GM12872 (cell line): ENCODE results near the gene SOX18.

Experiments
- TF ChIP-seq, protein P1 (sequence below): IDR thresholded peaks from 3 replicates; pipeline ENCODE4 v1.5.1; 2011; ENCODE audit warnings: low read depth, mild to moderate bottlenecking, low read length, moderate library complexity; ENCODE audit not compliant: insufficient read depth

The SOX18 gene

DNA sequence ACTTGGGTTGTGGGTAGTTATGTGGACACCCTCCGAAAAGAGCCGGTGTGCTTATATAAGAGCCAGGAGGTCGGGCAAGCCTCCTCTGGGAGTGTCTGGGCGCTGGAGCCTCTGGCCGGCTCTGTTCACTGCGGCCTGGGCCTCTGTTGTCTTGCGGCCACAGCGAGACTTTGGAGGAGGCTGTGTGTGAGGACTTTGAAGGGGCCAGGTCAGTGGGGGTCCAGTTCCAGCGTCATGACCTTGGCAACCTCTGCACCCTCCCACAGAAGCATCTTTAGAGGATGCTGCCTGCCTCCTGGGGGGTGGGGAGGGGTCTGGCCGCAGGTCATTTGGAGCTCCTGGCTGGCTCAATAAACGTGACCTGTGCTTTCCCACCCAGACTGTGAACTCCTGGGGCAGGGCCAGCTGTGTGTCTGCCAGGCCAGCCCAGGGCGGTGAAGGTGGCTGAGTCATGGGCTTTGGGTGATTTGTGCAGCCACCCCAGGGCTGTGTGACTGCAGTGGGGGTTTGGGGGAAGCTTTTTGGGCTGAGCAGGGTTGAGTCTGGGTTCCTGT lies 14.8 kb upstream of the SOX18 start:
- TF ChIP-seq, protein P1, sequence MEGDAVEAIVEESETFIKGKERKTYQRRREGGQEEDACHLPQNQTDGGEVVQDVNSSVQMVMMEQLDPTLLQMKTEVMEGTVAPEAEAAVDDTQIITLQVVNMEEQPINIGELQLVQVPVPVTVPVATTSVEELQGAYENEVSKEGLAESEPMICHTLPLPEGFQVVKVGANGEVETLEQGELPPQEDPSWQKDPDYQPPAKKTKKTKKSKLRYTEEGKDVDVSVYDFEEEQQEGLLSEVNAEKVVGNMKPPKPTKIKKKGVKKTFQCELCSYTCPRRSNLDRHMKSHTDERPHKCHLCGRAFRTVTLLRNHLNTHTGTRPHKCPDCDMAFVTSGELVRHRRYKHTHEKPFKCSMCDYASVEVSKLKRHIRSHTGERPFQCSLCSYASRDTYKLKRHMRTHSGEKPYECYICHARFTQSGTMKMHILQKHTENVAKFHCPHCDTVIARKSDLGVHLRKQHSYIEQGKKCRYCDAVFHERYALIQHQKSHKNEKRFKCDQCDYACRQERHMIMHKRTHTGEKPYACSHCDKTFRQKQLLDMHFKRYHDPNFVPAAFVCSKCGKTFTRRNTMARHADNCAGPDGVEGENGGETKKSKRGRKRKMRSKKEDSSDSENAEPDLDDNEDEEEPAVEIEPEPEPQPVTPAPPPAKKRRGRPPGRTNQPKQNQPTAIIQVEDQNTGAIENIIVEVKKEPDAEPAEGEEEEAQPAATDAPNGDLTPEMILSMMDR = no peak

DNA sequence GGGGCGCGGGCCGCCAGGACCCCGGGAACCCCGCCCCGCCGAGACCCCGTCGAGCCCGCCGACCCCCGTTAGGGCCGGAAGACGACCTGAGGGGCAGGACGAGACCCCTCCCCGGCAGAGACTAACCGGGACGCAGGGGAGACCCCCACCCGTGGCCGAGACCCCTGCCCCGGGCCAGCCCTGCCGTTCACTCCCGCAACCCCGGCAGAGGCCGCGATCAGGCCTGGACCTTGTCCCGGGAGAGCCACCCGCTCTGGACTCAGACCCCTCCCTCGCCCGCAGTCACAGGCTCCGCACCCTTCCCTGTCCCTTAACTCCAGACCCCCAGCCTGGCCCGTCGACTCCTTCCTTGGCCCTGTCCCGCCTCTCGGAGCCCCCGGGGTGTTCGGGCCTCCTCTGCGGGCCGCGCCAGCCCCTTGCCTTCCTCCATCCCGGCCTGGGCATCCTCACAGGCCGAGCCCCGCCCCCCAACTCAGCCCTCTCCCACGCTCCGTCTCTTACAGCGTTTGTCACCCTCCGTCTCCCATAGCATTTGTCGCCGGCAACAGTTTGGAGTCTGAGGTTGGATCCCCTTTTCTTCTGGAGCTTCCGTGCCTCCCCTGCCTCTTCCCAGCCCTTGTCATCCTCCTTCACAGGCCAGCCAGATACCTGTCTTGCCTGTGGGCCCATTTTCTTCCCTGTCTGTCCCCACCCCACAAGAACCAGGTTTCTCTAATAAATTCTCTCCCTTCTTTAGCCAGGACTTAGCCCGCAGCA lies 14.1 kb upstream of the SOX18 start:
- TF ChIP-seq, protein P1 = no peak

DNA sequence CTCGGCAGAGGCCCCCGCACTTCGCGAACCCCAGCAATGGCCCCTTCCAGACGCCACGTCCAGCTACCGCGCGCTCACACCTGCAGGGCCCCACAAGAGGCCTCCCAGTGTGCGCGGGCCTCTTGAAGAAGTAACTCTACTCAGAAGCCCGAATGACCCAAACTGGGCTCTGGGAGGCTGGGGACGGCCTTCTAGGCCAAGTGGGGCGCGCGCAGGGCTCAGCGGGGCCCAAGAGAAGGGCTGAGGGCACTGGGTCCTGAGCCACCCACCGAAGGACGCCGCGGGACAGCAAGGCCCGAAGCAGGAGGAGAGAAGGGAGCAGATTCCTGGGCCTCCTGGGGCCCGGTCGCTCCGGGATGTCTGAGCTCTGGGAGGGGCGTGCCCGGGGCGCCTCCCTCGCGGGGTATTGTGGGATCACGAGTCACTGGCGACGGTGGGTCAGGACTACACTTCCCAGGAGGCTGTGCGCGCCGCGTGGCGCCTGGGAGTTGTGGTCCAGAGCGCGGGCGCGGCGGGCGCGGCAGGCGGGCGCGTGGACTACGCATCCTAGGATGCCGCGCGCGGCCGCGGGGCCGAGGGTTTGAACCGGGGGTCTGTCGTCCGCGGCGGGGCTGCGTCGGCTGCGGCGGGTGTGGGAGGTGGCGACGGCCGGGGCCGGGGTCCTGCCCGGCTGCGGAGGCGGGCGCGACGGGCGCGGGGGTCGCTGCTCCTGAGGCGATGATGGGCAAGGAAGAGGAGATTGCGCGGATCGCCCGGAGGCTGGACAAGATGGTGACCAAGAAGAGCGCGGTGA lies 13.4 kb upstream of the SOX18 start, which contains the start of gene TCEA2:
Gene TCEA2 (plus strand): TSS at position 603 of the 793 bp plus-strand sequence. CDS start 115 bp downstream, at position 718.
- TF ChIP-seq, protein P1 = no peak

DNA sequence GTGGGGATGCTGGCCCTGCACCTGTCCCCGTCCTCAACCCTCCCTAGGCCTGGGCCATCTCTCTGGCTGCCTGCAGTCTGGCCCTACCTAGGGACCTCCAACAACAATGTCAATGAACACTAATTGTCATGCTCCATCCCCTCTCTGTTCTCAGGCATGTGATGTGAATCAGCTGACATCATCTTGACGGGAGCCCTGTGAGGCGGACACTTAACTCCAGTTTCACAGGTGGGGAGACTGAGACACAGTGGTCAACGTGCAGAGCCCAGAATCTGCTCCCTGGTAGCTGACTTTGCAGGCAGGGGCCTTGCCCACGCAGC lies 12.8 kb upstream of the SOX18 start:
- TF ChIP-seq, protein P1 = no peak

DNA sequence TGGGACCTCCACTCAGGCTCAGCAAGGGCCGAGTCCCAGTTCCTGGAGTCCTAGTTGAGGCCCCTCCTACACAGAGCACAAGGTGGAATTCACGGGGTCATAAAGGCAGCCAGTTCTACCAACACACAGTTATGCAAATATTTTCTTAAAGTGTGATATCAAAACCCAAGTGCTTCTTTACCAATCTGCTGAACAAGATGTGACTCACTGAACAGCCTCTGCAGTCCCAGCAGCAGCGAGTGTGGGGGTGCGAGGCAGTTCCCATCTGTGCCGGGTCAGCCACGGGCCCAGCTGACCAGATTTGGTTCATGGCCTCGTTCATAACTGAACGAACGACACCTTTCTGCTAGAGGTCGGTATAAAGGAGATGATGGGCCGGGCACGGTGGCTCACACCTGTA lies 9.1 kb upstream of the SOX18 start:
- TF ChIP-seq, protein P1 = no peak

DNA sequence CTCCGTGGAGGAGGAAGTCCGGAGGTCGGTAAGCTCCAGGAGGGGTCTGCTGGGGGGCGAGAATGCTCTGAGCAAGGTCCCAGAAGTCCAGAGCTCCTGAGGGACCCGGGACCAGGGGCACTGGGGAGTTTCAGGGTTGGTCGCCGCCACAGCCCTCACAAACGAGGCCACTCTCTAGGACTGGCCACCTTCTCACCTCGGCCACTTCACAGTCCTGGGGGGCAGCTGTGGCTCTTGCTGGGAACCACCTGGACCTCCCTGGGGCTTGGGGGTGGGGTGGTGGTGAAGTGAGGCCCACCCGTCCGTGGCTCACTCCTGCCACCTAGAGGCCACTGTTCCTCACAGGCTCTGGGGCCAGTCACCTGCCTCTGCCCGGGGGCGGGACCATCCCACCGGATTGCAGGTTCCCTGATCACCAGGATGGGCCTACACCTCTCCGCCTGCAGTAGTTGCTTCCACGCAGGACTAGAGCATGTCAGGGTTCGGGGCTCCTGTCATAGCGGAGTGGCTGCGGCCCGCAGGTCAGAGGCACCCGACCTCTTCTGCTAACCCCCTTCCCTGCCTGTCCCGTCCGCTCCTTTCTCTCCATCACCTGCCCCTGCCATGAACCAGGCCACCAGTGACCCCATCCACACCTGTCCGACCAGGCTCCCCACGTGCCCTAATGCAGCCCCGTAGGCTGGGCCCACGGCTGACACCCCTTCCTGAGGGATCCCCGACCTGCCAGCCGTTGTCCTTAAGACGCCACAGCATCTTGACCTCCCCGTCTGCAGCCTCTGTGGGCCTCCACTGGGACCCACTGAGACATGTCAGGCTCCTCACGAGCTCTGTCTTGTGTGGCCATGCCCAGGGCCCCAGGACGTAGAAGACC lies 8.4 kb upstream of the SOX18 start:
- TF ChIP-seq, protein P1 = peak; percentile 95
